ENCODE data around the gene IL17RE. TPM values are rescaled to one million over a fixed set of nuclear protein-coding genes. Genes with fewer than 3 reads are reported as not detected.

IL17RE gene
- polyA plus RNA-seq, 1 donor from 2014 or later: 0.52 TPM

- Histone ChIP-seq H4K20me1 (ENCODE audit: insufficient read depth) (no peaks in the 10 kb centered on the region), H3K27ac (ENCODE audit: low read length) (no peak overlapping the region), H3K9me3 (ENCODE audit: low read length) (no peaks in the 10 kb centered on the region), H3K36me3 (ENCODE audit: insufficient read depth, low read length) (no peaks in the 10 kb centered on the region), H3K79me2 (replicated peaks; ENCODE audit: insufficient read depth, low read length) (no peaks in the 10 kb centered on the region), H2AFZ (ENCODE audit: low read depth, low read length) (no peak overlapping the region), H3K4me2 (ENCODE audit: low read length) (no peak overlapping the region), H3K9ac (ENCODE audit: low read length) (no peak overlapping the region), H3K27me3 (ENCODE audit: insufficient read depth, low read depth, low read length) (no peaks in the 10 kb centered on the region), H3K4me3 (ENCODE audit: low read length) (no peak overlapping the region), H3F3A (ENCODE audit: insufficient read depth, low read length, poor library complexity, severe bottlenecking) (no peaks in the 10 kb centered on the region), H3K9me2 (ENCODE audit: insufficient read depth, low read length) (no peaks in the 10 kb centered on the region)
- TF ChIP-seq RAD21 (conservative IDR thresholded peaks at IDR 0.05) (no peak), EZH2 (IDR thresholded peaks at IDR 0.05; ENCODE audit: borderline replicate concordance, insufficient read depth, low read length, poor library complexity, severe bottlenecking) (no peak), EP300 (conservative IDR thresholded peaks at IDR 0.05; ENCODE audit: poor library complexity, severe bottlenecking) (no peak), SMC3 (conservative IDR thresholded peaks at IDR 0.05; ENCODE audit: poor library complexity) (no peak), POLR2AphosphoS5 (IDR thresholded peaks at IDR 0.05) (no peak), CTCF (IDR thresholded peaks at IDR 0.05; ENCODE audit: poor library complexity, severe bottlenecking) (no peak), TAF1 (IDR thresholded peaks at IDR 0.05; ENCODE audit: low read depth) (no peak), REST (IDR thresholded peaks at IDR 0.05; ENCODE audit: borderline replicate concordance) (no peak), MXI1 (conservative IDR thresholded peaks at IDR 0.05; ENCODE audit: poor library complexity, severe bottlenecking) (no peak)
Observed at GRCh38 chr3:9866639-9867038, 36.0 kb upstream of the IL17RE start.

GRCh38 chr3:9867106-9867505 lies 35.5 kb upstream of the IL17RE start:
- Histone ChIP-seq H4K20me1 (ENCODE audit: insufficient read depth) (no peaks in the 10 kb centered on the region), H2AFZ (ENCODE audit: low read depth, low read length) (no peak overlapping the region), H3K27me3 (ENCODE audit: insufficient read depth, low read depth, low read length) (no peaks in the 10 kb centered on the region), H3K4me3 (ENCODE audit: low read length) (no peak overlapping the region), H3K79me2 (replicated peaks; ENCODE audit: insufficient read depth, low read length) (no peaks in the 10 kb centered on the region), H3K9me3 (ENCODE audit: low read length) (no peaks in the 10 kb centered on the region), H3K9me2 (ENCODE audit: insufficient read depth, low read length) (no peaks in the 10 kb centered on the region), H3K27ac (ENCODE audit: low read length) (no peak overlapping the region), H3F3A (ENCODE audit: insufficient read depth, low read length, poor library complexity, severe bottlenecking) (no peaks in the 10 kb centered on the region), H3K9ac (ENCODE audit: low read length) (no peak overlapping the region), H3K4me2 (ENCODE audit: low read length) (no peak overlapping the region), H3K36me3 (ENCODE audit: insufficient read depth, low read length) (no peaks in the 10 kb centered on the region)
- no peak for TF ChIP-seq SMC3 (conservative IDR thresholded peaks at IDR 0.05; ENCODE audit: poor library complexity)
- TF ChIP-seq MXI1 (conservative IDR thresholded peaks at IDR 0.05; ENCODE audit: poor library complexity, severe bottlenecking): no peak
- no peak for TF ChIP-seq TAF1 (IDR thresholded peaks at IDR 0.05; ENCODE audit: low read depth)
- TF ChIP-seq POLR2AphosphoS5 (IDR thresholded peaks at IDR 0.05): no peak
- no peak for TF ChIP-seq RAD21 (conservative IDR thresholded peaks at IDR 0.05)
- no peak for TF ChIP-seq EZH2 (IDR thresholded peaks at IDR 0.05; ENCODE audit: borderline replicate concordance, insufficient read depth, low read length, poor library complexity, severe bottlenecking)
- TF ChIP-seq CTCF (IDR thresholded peaks at IDR 0.05; ENCODE audit: poor library complexity, severe bottlenecking): no peak
- no peak for TF ChIP-seq EP300 (conservative IDR thresholded peaks at IDR 0.05; ENCODE audit: poor library complexity, severe bottlenecking)
- TF ChIP-seq REST (IDR thresholded peaks at IDR 0.05; ENCODE audit: borderline replicate concordance): no peak

Measured in neural cell (in vitro differentiated cells).